ENCODE measurements around the gene ETAA1.

DNA sequence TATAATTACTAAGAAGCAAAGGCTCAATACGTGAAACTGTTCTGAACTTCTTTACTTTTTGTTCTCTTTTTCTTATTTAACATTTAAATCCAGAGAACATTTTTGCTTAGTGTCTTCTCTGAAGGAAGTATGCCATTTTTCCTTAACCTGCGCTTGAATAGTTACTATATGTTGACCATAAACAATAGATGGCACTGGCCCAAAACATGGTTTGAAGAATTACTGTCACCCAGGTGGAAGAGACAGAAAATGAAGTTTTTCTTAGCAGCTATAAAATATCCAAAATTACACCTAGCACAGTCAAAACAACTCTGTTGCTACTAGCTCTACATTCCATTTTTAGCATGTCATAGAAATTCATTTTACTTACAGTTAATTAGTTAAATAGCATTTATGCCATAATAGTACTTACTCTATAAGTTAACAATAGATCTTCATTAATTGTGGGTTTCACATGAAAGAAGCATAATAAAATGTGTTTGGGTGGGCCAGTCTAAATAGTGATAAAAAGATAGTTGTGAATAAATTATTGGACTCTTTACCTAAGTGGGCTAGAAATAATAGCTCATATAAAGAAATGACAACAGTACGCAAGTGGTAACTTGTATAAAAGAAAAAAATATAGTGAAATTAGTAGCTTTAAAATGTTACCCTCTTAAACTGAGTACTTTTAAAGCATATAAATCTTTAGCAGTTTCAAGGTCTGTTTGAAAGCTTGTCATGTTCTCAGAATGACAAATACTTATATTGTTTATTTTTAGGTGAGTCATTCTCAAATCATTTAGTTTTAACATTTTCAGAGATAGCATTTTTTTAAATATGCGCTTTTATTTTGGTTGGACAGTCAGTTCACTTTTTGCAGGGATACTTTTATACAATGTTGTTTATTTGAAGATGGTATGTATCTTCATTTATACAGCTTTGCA is 3.7 kb downstream of the ETAA1 start:
- no peak for TF ChIP-seq EP300 (IDR thresholded peaks at IDR 0.05; ENCODE audit: borderline replicate concordance)
- no peak for TF ChIP-seq EGR1 (IDR thresholded peaks at IDR 0.05)
- no peak for TF ChIP-seq REST (IDR thresholded peaks at IDR 0.05; ENCODE audit: low read depth)

Measured in Ishikawa (cell line).